Neuronal stem cell (in vitro differentiated cells): ENCODE data around the gene CD200R1L.

Experiments used
- DNase-seq: peaks from one replicate; pipeline ENCODE4 v3.0.0-alpha.2; 2013; ENCODE audit warnings: low spot score
- H2AFZ ChIP-seq: one replicate; pipeline ENCODE4 v1.6.1; 2013; ENCODE audit warnings: mild to moderate bottlenecking, low read length, inconsistent platforms
- H2AK5ac ChIP-seq: 2 replicates; pipeline ENCODE4 v1.6.1; 2013; ENCODE audit warnings: low read depth, mild to moderate bottlenecking, inconsistent platforms, low read length, moderate library complexity, mixed read lengths
- H2BK120ac ChIP-seq: 2 replicates; pipeline ENCODE4 v1.6.1; 2013; ENCODE audit warnings: low read depth, mild to moderate bottlenecking, inconsistent platforms, low read length, moderate library complexity, mixed read lengths
- H2BK12ac ChIP-seq: one replicate; pipeline ENCODE4 v1.6.1; 2013; ENCODE audit warnings: low read length, inconsistent platforms
- H2BK15ac ChIP-seq: 2 replicates; pipeline ENCODE4 v1.6.1; 2013; ENCODE audit warnings: mild to moderate bottlenecking, low read length, inconsistent platforms, mixed read lengths
- H2BK5ac ChIP-seq: one replicate; pipeline ENCODE4 v1.6.1; 2013; ENCODE audit warnings: inconsistent platforms, mild to moderate bottlenecking, low read length, moderate library complexity
- H3K14ac ChIP-seq: one replicate; pipeline ENCODE4 v1.6.1; 2013; ENCODE audit warnings: low read length, inconsistent platforms
- H3K18ac ChIP-seq: 2 replicates; pipeline ENCODE4 v1.6.1; 2013; ENCODE audit warnings: low read length, inconsistent platforms
- H3K23ac ChIP-seq: 2 replicates; pipeline ENCODE4 v1.6.1; 2013; ENCODE audit warnings: low read depth, mild to moderate bottlenecking, mixed read lengths, low read length, inconsistent platforms; ENCODE audit not compliant: poor library complexity
- H3K27ac ChIP-seq: replicated peaks from 3 replicates; pipeline ENCODE4 v1.5.1; 2013; ENCODE audit warnings: low read length, inconsistent platforms
- H3K27me3 ChIP-seq, 3 experiments: 2 replicates each; pipeline ENCODE4 v1.6.1; 2013; ENCODE audit warnings: low read length in 3 of 3, mild to moderate bottlenecking in 2 of 3, inconsistent platforms in 1 of 3, low read depth in 1 of 3, mixed read lengths in 1 of 3, moderate library complexity in 1 of 3; ENCODE audit not compliant: control insufficient read depth in 3 of 3, insufficient read depth in 3 of 3
- H3K36me3 ChIP-seq, 2 donors: replicated peaks in 1 of 2; 2 replicates each; pipeline ENCODE4 v1.6.1; 2013; ENCODE audit warnings: low read length in 2 of 2; ENCODE audit not compliant: control insufficient read depth in 2 of 2, insufficient read depth in 2 of 2
- H3K4ac ChIP-seq: 2 replicates; pipeline ENCODE4 v1.6.1; 2013; ENCODE audit warnings: inconsistent platforms, mild to moderate bottlenecking, low read length, moderate library complexity
- H3K4me1 ChIP-seq, 2 donors: 1 replicate in 1 of 2; 2 replicates in 1 of 2; pipeline ENCODE4 v1.6.1; 2013; ENCODE audit warnings: low read length in 2 of 2, low read depth in 1 of 2; ENCODE audit not compliant: control insufficient read depth in 2 of 2, insufficient read depth in 1 of 2
- H3K4me2 ChIP-seq: one replicate; pipeline ENCODE4 v1.6.1; 2013; ENCODE audit warnings: mild to moderate bottlenecking, low read length, inconsistent platforms; ENCODE audit not compliant: insufficient read depth, poor library complexity, severe bottlenecking
- H3K4me3 ChIP-seq, 2 donors: 2 replicates each; pipeline ENCODE4 v1.5.1; 2013; ENCODE audit warnings: low read length in 2 of 2, mild to moderate bottlenecking in 2 of 2, inconsistent platforms in 1 of 2, moderate library complexity in 1 of 2
- H3K79me1 ChIP-seq: one replicate; pipeline ENCODE4 v1.6.1; 2013; ENCODE audit warnings: low read depth, mild to moderate bottlenecking, inconsistent platforms, low read length, moderate library complexity
- H3K9ac ChIP-seq: one replicate; pipeline ENCODE4 v1.6.1; 2013; ENCODE audit warnings: mild to moderate bottlenecking, low read depth, low read length, inconsistent platforms; ENCODE audit not compliant: poor library complexity
- H3K9me3 ChIP-seq, 2 donors: replicated peaks in 1 of 2; 2 replicates each; pipeline versions ENCODE3 to v1.6.1; 2013; ENCODE audit warnings: low read length in 2 of 2, mild to moderate bottlenecking in 2 of 2, inconsistent platforms in 1 of 2, low read depth in 1 of 2, mixed read lengths in 1 of 2, moderate library complexity in 1 of 2; ENCODE audit not compliant: control insufficient read depth in 2 of 2, insufficient read depth in 1 of 2
- H4K8ac ChIP-seq: one replicate; pipeline ENCODE4 v1.6.1; 2013; ENCODE audit warnings: low read depth, mild to moderate bottlenecking, inconsistent platforms, low read length, moderate library complexity
- H4K91ac ChIP-seq: one replicate; pipeline ENCODE4 v1.6.1; 2013; ENCODE audit warnings: low read length, low read depth, mild to moderate bottlenecking, inconsistent platforms; ENCODE audit not compliant: poor library complexity
- WGBS, 2 donors: extraction: QIAGEN DNeasy Blood & Tissue Kit; methylation state at CpG; one replicate each; pipeline ENCODE4 v1.1.7; 2013; ENCODE audit warnings: missing lambda C conversion rate in 2 of 2, mixed read lengths in 1 of 2; ENCODE audit not compliant: insufficient read length in 2 of 2, insufficient replicate concordance in 1 of 2; ENCODE audit errors: extremely low coverage in 2 of 2; 5-methylcytosine and 5-hydroxymethylcytosine counted together

Gene CD200R1L

GRCh38 chr3:112813016-112813415 is 33.6 kb downstream of the CD200R1L start:
- no peaks in the 10 kb centered on the region for H3K9me3 ChIP-seq
- H3K18ac ChIP-seq = no peak overlapping the region
- H3K27me3 ChIP-seq = no peaks in the 10 kb centered on the region
- no peaks in the 10 kb centered on the region for H3K4me1 ChIP-seq
- no peak overlapping the region for H3K23ac ChIP-seq
- H2AK5ac ChIP-seq = no peak overlapping the region
- H3K9ac ChIP-seq = no peak overlapping the region
- no peak overlapping the region for H3K27ac ChIP-seq
- H3K4me2 ChIP-seq = no peak overlapping the region
- H2AFZ ChIP-seq = no peak overlapping the region
- H2BK15ac ChIP-seq = no peak overlapping the region
- no peak overlapping the region for H2BK5ac ChIP-seq
- no peak overlapping the region for H3K4ac ChIP-seq
- no peak overlapping the region for H2BK12ac ChIP-seq
- H4K91ac ChIP-seq = no peak overlapping the region
- H3K36me3 ChIP-seq = no peaks in the 10 kb centered on the region
- H2BK120ac ChIP-seq = no peak overlapping the region
- no peaks in the 10 kb centered on the region for H3K79me1 ChIP-seq
- no CpG with 5 or more reads among the region's 2 CpGs for WGBS, 2 donors
- H3K4me3 ChIP-seq = no peak overlapping the region
- H3K14ac ChIP-seq = no peak overlapping the region
- H4K8ac ChIP-seq = no peak overlapping the region
- DNase-seq = no peak

GRCh38 chr3:112811917-112812660 is 34.6 kb downstream of the CD200R1L start:
- Histone ChIP-seq H3K4me3 (no peak overlapping the region), H2BK5ac (no peak overlapping the region), H2BK15ac (no peak overlapping the region), H3K9me3 (no peaks in the 10 kb centered on the region), H2AFZ (no peak overlapping the region), H3K23ac (no peak overlapping the region), H3K27ac (no peak overlapping the region), H4K91ac (no peak overlapping the region), H3K18ac (peak overlapping the region; percentile 25), H3K4me2 (no peak overlapping the region), H4K8ac (peak overlapping the region; percentile 76), H2BK120ac (no peak overlapping the region), H3K9ac (no peak overlapping the region), H3K79me1 (no peaks in the 10 kb centered on the region), H2BK12ac (no peak overlapping the region), H2AK5ac (no peak overlapping the region), H3K27me3 (no peaks in the 10 kb centered on the region), H3K14ac (no peak overlapping the region), H3K4me1 (no peaks in the 10 kb centered on the region), H3K36me3 (no peaks in the 10 kb centered on the region), H3K4ac (no peak overlapping the region)
- WGBS, 2 donors = no CpG with 5 or more reads among the region's 8 CpGs
- no peak for DNase-seq

- no peak overlapping the region for H3K27ac ChIP-seq
Observed at GRCh38 chr3:112811131-112811884, 35.4 kb downstream of the CD200R1L start.

GRCh38 chr3:112810561-112810960 is 36.1 kb downstream of the CD200R1L start:
- no peak overlapping the region for H2BK120ac ChIP-seq
- H2AFZ ChIP-seq = no peak overlapping the region
- no peak overlapping the region for H3K4me2 ChIP-seq
- H2BK12ac ChIP-seq = no peak overlapping the region
- H2AK5ac ChIP-seq = no peak overlapping the region
- H3K79me1 ChIP-seq = no peaks in the 10 kb centered on the region
- H3K27me3 ChIP-seq = no peaks in the 10 kb centered on the region
- H3K4ac ChIP-seq = no peak overlapping the region
- H3K9me3 ChIP-seq = no peaks in the 10 kb centered on the region
- no peak overlapping the region for H3K4me3 ChIP-seq
- H3K23ac ChIP-seq = no peak overlapping the region
- no peak overlapping the region for H3K14ac ChIP-seq
- no peak overlapping the region for H4K91ac ChIP-seq
- no peak for DNase-seq
- no peak overlapping the region for H2BK5ac ChIP-seq
- no peak overlapping the region for H2BK15ac ChIP-seq
- no peak overlapping the region for H3K18ac ChIP-seq
- no peak overlapping the region for H3K9ac ChIP-seq
- no peaks in the 10 kb centered on the region for H3K36me3 ChIP-seq
- no peak overlapping the region for H3K27ac ChIP-seq
- no peaks in the 10 kb centered on the region for H3K4me1 ChIP-seq
- no CpG with 5 or more reads among the region's 3 CpGs for whole genome bisulfite sequencing, 2 donors
- H4K8ac ChIP-seq = no peak overlapping the region

More at GRCh38 chr3:112811131-112811884, 35.4 kb downstream of the CD200R1L start:
- no peak overlapping the region for H3K9ac ChIP-seq
- H3K4me1 ChIP-seq = no peaks in the 10 kb centered on the region
- H3K23ac ChIP-seq = no peak overlapping the region
- H3K27me3 ChIP-seq = no peaks in the 10 kb centered on the region
- no CpG with 5 or more reads among the region's 4 CpGs for WGBS, 2 donors
- no peak overlapping the region for H2AK5ac ChIP-seq
- H3K4me3 ChIP-seq = no peak overlapping the region
- no peak overlapping the region for H3K4ac ChIP-seq
- no peak overlapping the region for H3K14ac ChIP-seq
- no peak overlapping the region for H3K4me2 ChIP-seq
- no peak overlapping the region for H4K8ac ChIP-seq
- H2BK5ac ChIP-seq = no peak overlapping the region
- H2BK15ac ChIP-seq = no peak overlapping the region
- no peak overlapping the region for H2BK12ac ChIP-seq
- no peak overlapping the region for H4K91ac ChIP-seq
- H2AFZ ChIP-seq = no peak overlapping the region
- H3K18ac ChIP-seq = no peak overlapping the region
- no peaks in the 10 kb centered on the region for H3K9me3 ChIP-seq
- no peak overlapping the region for H2BK120ac ChIP-seq
- H3K79me1 ChIP-seq = no peaks in the 10 kb centered on the region
- H3K36me3 ChIP-seq = no peaks in the 10 kb centered on the region
- DNase-seq = no peak
